AG04449 (cell line): ENCODE measurements around the gene CCR8.

Experiments used
- CTCF ChIA-PET: fragments of 350-600 bp; formaldehyde crosslinking; extraction: SDS; loops from one replicate; lab custom pipeline; 2021; ENCODE audit warnings: antibody characterized with exemption; lab: Yijun Ruan, JAX
- POLR2A ChIA-PET: fragments of 400-600, 350-600 bp; formaldehyde crosslinking; extraction: SDS; loops from one replicate; lab custom pipeline; 2020; ENCODE audit warnings: antibody characterized with exemption, inconsistent platforms; lab: Yijun Ruan, JAX
- DNase-seq: peaks from one replicate; pipeline ENCODE4 v3.0.0-alpha.2; 2010; ENCODE audit warnings: low read depth, low spot score
- H3K4me3 ChIP-seq: 2 replicates; pipeline ENCODE4 v1.5.1; 2011; ENCODE audit warnings: low read depth, mild to moderate bottlenecking, control low read depth, low read length
- CTCF ChIP-seq: IDR thresholded peaks from one replicate; pipeline ENCODE4 v1.5.1; 2011; ENCODE audit warnings: mild to moderate bottlenecking, moderate library complexity, low read length, control low read depth, inconsistent platforms; ENCODE audit not compliant: insufficient read depth; ENCODE audit errors: missing control alignments

Gene CCR8

GRCh38 chr3:39327053-39327745, 2.3 kb upstream of the CCR8 start:
- no peak overlapping the region for H3K4me3 ChIP-seq

GRCh38 chr3:39327746-39328349, 1.7 kb upstream of the CCR8 start:
- POLR2A ChIA-PET, result no interaction called here

More at GRCh38 chr3:39327053-39327745, 2.3 kb upstream of the CCR8 start:
- POLR2A ChIA-PET, result no interaction called here
- CTCF ChIA-PET, result no interaction called here
- no peak for TF ChIP-seq CTCF
- DNase-seq, result no peak

GRCh38 chr3:39330824-39331223, 1.3 kb downstream of the CCR8 start:
- no peak for DNase-seq
- no peak for TF ChIP-seq CTCF
- CTCF ChIA-PET, result no interaction called here
- POLR2A ChIA-PET, result no interaction called here
- H3K4me3 ChIP-seq, result no peak overlapping the region

More at GRCh38 chr3:39327746-39328349, 1.7 kb upstream of the CCR8 start:
- CTCF ChIA-PET, result no interaction called here
- no peak for TF ChIP-seq CTCF
- no peak overlapping the region for H3K4me3 ChIP-seq
- DNase-seq, result no peak

- no peak for TF ChIP-seq CTCF
- POLR2A ChIA-PET, result no interaction called here
- CTCF ChIA-PET, result no interaction called here
- DNase-seq, result no peak
- no peak overlapping the region for H3K4me3 ChIP-seq
These were observed 3.0 kb downstream of the CCR8 start for GRCh38 chr3:39332525-39332924.

- DNase-seq, result no peak
- no peak for TF ChIP-seq CTCF
- H3K4me3 ChIP-seq, result no peak overlapping the region
- ChIA-PET POLR2A (no interaction called here), CTCF (no interaction called here)
These were observed 4.1 kb downstream of the CCR8 start for GRCh38 chr3:39333607-39334006.

- no peak overlapping the region for H3K4me3 ChIP-seq
- DNase-seq, result no peak
- TF ChIP-seq CTCF, result no peak
- ChIA-PET CTCF (no interaction called here), POLR2A (no interaction called here)
These were observed 4.7 kb downstream of the CCR8 start for GRCh38 chr3:39334205-39334604.
